K562 (cell line): ENCODE measurements around the gene ANKH. TPM values are rescaled to one million over a fixed set of nuclear protein-coding genes. Genes with fewer than 3 reads are reported as not detected.

Experiments used
- BDP1 ChIP-seq: IDR thresholded peaks from 3 replicates; pipeline ENCODE4 v1.6.1; 2011; ENCODE audit not compliant: insufficient read length, insufficient read depth
- C11orf30 ChIP-seq: fragments of 450-650 bp; IDR thresholded peaks from 2 replicates; pipeline ENCODE4 v1.6.1; 2016; ENCODE audit warnings: low read depth, mild to moderate bottlenecking
- DLX4 ChIP-seq: fragments of 250-450 bp; sonication (Bioruptor Pico); IDR thresholded peaks from 2 replicates; pipeline ENCODE4 v1.6.1; 2021; ENCODE audit warnings: mild to moderate bottlenecking
- EHMT2 ChIP-seq: fragments of 450-650 bp; IDR thresholded peaks from 2 replicates; pipeline ENCODE4 v1.6.1; 2018; ENCODE audit warnings: antibody characterized with exemption
- EP400 ChIP-seq: fragments of 450-650 bp; IDR thresholded peaks from 2 replicates; pipeline ENCODE4 v1.6.1; 2017; ENCODE audit warnings: antibody characterized with exemption, mild to moderate bottlenecking, moderate library complexity
- GATAD2B ChIP-seq: fragments of 450-650 bp; IDR thresholded peaks from 2 replicates; pipeline ENCODE4 v1.6.1; 2017; ENCODE audit warnings: mild to moderate bottlenecking, borderline replicate concordance
- HDAC3 ChIP-seq: fragments of 450-650 bp; IDR thresholded peaks from 2 replicates; pipeline ENCODE4 v1.6.1; 2018; ENCODE audit warnings: borderline replicate concordance, mild to moderate bottlenecking, moderate library complexity; ENCODE audit not compliant: partially characterized antibody
- HMBOX1 ChIP-seq: sonication (generic); IDR thresholded peaks from 2 replicates; pipeline ENCODE4 v1.6.1; 2016
- NR2C1 ChIP-seq, 2 experiments: fragments of 450-650 bp; IDR thresholded peaks; 2 replicates each; pipeline ENCODE4 v1.6.1; 2017; ENCODE audit warnings: mild to moderate bottlenecking in 2 of 2, antibody characterized with exemption in 1 of 2, inconsistent platforms in 1 of 2, missing compliant biosample characterization in 1 of 2, missing genetic modification characterization in 1 of 2
- SAP30 ChIP-seq: fragments of 200-600 bp; sonication (generic); IDR thresholded peaks from 2 replicates; pipeline ENCODE4 v1.6.1; 2012; ENCODE audit warnings: borderline replicate concordance, low read depth, mild to moderate bottlenecking, moderate library complexity, low read length, control low read depth, inconsistent platforms; ENCODE audit not compliant: insufficient read depth, poor library complexity, severe bottlenecking
- SIRT6 ChIP-seq: IDR thresholded peaks from one replicate; pipeline ENCODE4 v1.6.1; 2012; ENCODE audit warnings: low read depth, mild to moderate bottlenecking, control low read depth, inconsistent platforms, low read length, moderate library complexity
- SRF ChIP-seq, 2 experiments: fragments of 250-450, 450-650 bp in 1 of 2; sonication (Bioruptor Pico) in 1 of 2; sonication (generic) in 1 of 2; formaldehyde crosslinking; IDR thresholded peaks; 2 replicates each; pipeline versions ENCODE4 v1.5.0 to v1.5.1; 2020 to 2022; ENCODE audit warnings: mild to moderate bottlenecking in 1 of 2, missing genetic modification reagents in 1 of 2
- TRIM24 ChIP-seq, 2 experiments: fragments of 450-650 bp; IDR thresholded peaks; 2 replicates each; pipeline ENCODE4 v1.6.1; 2016
- ZBTB1 ChIP-seq: sonication (generic); formaldehyde crosslinking; IDR thresholded peaks from 2 replicates; pipeline ENCODE4 v1.8.1; 2023; ENCODE audit warnings: missing genetic modification reagents, low read depth, mild to moderate bottlenecking, borderline replicate concordance
- ZBTB43 ChIP-seq: sonication (generic); formaldehyde crosslinking; IDR thresholded peaks from 2 replicates; pipeline ENCODE4 v1.8.0; 2023; ENCODE audit warnings: mild to moderate bottlenecking, missing genetic modification reagents
- ZBTB7A ChIP-seq: IDR thresholded peaks from 2 replicates; pipeline ENCODE4 v1.6.1; 2011; ENCODE audit warnings: low read depth, mild to moderate bottlenecking, low read length, moderate library complexity, borderline replicate concordance; ENCODE audit not compliant: control insufficient read depth
- ZFP30 ChIP-seq: fragments of 250-450 bp; sonication (Bioruptor Pico); IDR thresholded peaks from 2 replicates; pipeline ENCODE4 v1.8.0; 2022; ENCODE audit warnings: moderate library complexity, mild to moderate bottlenecking, inconsistent platforms, borderline replicate concordance
- ZFP36 ChIP-seq: fragments of 150-350 bp; IDR thresholded peaks from 2 replicates; pipeline ENCODE4 v1.6.1; 2018; ENCODE audit warnings: low read length, low read depth; ENCODE audit not compliant: partially characterized antibody
- ZNF316 ChIP-seq: fragments of 450-650 bp; IDR thresholded peaks from 2 replicates; pipeline ENCODE4 v1.6.1; 2016
- polyA plus RNA-seq, 8 experiments: library from polyadenylated mRNA; depleted of rRNA in 4 of 8; stranded (reverse) in 5 of 8; unstranded in 3 of 8; fragments of >200 nt; fragmentation: Nextera tagmentation in 2 of 8; fragmentation: Illumina TruSeq in 1 of 8; extraction: Ambion mirVana in 2 of 8; extraction: Trizol in 1 of 8; gene quantifications; 2 replicates each; pipeline versions ENCODE4 v1.2.1 to v1.2.3, GENCODE V29; 2011 to 2014; ENCODE audit warnings: inconsistent platforms in 1 of 8, missing spikeins in 1 of 8
- total RNA-seq, 7 experiments: library from RNA; depleted of rRNA in 6 of 7; stranded (reverse); fragments of >200 nt in 6 of 7; fragmentation: Illumina TruSeq in 2 of 7; extraction: Trizol in 2 of 7; gene quantifications; 2 replicates each; pipeline versions ENCODE4 v1.2.1 to v1.2.3, GENCODE V29; 2011 to 2021; ENCODE audit warnings: low replicate concordance in 1 of 7
- TF ChIP-seq, protein P1 (sequence below): sonication (generic); formaldehyde crosslinking; IDR thresholded peaks from 2 replicates; pipeline ENCODE4 v1.8.0; 2022; ENCODE audit warnings: missing genetic modification reagents, mild to moderate bottlenecking, borderline replicate concordance
- TF ChIP-seq, protein P2 (sequence below): fragments of 450-650 bp; IDR thresholded peaks from 2 replicates; pipeline ENCODE4 v1.6.1; 2016; ENCODE audit warnings: low read depth, mild to moderate bottlenecking, moderate library complexity

The ANKH gene
- total and polyA plus RNA-seq, 9 of the 15 experiments (the other 6 are each of a cell fraction or from before 2014, with no cell fraction given): 0.79 to 12.2 (median 4.5) TPM

DNA sequence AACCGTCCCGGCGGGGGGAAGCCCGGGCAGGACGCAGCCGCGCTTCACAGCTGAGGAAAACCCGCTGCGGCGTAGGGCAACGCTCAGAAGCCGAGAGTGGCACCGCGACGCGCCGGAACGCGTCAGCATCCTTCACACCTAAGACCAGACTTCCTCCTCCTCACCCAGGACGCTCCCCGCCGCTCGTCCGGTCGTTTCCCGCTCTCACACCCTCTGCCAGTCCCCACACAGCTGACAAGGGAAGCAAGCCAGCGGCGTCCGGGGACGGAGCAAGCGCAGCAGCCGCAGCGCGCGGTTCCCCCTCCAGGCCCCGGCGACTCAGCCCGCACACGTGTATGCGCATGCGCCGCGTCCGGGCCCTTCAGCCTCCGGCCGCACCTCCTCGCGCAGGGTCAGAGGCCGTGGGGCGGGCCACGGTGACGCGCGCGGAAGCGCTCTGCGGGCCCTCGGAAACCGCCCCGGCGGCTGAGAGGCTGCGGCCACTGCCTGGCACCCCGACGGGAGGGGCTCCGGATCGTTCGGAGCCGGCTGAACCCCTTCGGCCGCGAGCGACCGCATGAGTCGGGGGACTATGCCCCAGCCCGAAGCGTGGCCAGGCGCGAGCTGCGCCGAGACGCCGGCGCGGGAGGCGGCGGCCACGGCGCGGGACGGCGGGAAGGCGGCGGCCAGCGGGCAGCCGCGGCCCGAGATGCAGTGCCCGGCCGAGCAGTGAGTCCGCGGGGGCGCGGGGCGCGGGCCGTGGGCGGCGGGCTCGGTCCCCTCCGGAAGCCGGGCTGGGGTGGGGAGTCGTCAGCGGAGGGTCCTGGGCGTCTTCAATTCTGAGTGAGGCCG, 207.1 kb downstream of the ANKH start, which contains the start of gene OTULIN (continued):
- TF ChIP-seq HMBOX1 (no peak; the same call in 1 of the 2 replicates), ZNF316 (0 out of 2 replicates have a peak, but pooled peaks have one; percentile 17), GATAD2B (peak; percentile 92), C11orf30 (no peak), ZFP36 (no peak), NR2C1 (IDR thresholded peaks at IDR 0.05) (peak; percentile 94), NR2C1 (tag; IDR thresholded peaks at IDR 0.05) (peak; percentile 96), SAP30 (peak; percentile 64), ZBTB43 (CRISPR knock-in tag) (no peak), SRF (CRISPR knock-in tag; IDR thresholded peaks at IDR 0.05) (no peak), ZBTB1 (peak; percentile 60; the same call in 1 of the 2 replicates), SIRT6 (no peak), EP400 (peak; percentile 46; the same call in 1 of the 2 replicates), TRIM24 (IDR thresholded peaks at IDR 0.05) (peak in 1 of 2 experiments; percentile 32; a peak in 1 of 4 replicates), EHMT2 (no peak), DLX4 (CRISPR knock-in tag) (no peak), ZFP30 (CRISPR knock-in tag) (no peak), ZBTB7A (peak; percentile 85; the same call in 1 of the 2 replicates), BDP1 (no peak), HDAC3 (no peak)
- TF ChIP-seq, protein P1, sequence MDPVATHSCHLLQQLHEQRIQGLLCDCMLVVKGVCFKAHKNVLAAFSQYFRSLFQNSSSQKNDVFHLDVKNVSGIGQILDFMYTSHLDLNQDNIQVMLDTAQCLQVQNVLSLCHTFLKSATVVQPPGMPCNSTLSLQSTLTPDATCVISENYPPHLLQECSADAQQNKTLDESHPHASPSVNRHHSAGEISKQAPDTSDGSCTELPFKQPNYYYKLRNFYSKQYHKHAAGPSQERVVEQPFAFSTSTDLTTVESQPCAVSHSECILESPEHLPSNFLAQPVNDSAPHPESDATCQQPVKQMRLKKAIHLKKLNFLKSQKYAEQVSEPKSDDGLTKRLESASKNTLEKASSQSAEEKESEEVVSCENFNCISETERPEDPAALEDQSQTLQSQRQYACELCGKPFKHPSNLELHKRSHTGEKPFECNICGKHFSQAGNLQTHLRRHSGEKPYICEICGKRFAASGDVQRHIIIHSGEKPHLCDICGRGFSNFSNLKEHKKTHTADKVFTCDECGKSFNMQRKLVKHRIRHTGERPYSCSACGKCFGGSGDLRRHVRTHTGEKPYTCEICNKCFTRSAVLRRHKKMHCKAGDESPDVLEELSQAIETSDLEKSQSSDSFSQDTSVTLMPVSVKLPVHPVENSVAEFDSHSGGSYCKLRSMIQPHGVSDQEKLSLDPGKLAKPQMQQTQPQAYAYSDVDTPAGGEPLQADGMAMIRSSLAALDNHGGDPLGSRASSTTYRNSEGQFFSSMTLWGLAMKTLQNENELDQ (CRISPR knock-in tag): no peak
- TF ChIP-seq, protein P2, sequence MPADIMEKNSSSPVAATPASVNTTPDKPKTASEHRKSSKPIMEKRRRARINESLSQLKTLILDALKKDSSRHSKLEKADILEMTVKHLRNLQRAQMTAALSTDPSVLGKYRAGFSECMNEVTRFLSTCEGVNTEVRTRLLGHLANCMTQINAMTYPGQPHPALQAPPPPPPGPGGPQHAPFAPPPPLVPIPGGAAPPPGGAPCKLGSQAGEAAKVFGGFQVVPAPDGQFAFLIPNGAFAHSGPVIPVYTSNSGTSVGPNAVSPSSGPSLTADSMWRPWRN: no peak
